HG03064 (cell line): ENCODE data around the gene FARS2.

Source experiments
- ATAC-seq: cut with Tn5 transposase; IDR thresholded peaks from one replicate; pipeline ENCODE4 v1.9.1; 2021; ENCODE audit warnings: low read depth; ENCODE audit not compliant: unreplicated experiment

FARS2 gene

DNA sequence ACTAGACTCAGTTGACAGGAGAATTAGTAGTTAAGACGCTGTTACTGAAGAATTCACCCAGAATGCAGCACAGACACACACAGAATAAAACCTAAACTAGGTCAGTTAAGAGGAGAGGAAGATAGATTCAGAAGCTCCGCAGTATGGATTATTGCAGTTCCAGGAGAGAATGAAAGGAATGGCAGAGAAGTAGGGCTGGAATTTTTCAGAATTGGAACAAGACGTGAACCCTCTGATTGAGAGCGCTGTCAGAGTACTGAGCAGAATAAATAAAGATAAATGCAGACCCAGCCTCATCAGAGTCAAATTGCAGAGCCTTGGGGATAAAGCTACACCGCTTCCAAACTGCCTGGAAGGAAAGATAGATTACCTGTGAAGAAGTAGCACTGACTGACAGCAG is 344.6 kb downstream of the FARS2 start:
- no peak for ATAC-seq

DNA sequence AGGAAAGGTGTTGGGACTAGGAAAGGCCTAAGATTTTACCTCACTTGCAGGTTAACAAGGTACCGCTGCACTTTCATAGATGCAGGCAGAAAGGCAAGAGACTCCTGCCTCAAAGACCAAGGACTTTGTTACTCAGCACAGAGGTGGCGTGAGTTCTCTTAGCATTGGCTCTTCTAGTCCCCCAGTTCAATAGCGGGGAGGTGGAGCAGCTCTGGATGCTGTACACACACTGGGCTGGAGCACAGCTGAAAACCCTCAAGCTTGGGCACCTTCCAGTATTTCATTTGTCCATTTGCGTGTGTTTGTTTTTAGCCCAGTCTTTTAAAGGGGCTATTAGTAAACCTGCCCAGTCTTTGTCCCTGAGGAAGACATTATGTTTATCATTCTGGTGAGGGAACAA is 345.2 kb downstream of the FARS2 start:
- no peak for ATAC-seq

- ATAC-seq = no peak
These were observed 349.3 kb downstream of the FARS2 start for GRCh38 chr6:5610640-5611039.

- ATAC-seq = no peak
These were observed 355.9 kb downstream of the FARS2 start for GRCh38 chr6:5617179-5617578.

DNA sequence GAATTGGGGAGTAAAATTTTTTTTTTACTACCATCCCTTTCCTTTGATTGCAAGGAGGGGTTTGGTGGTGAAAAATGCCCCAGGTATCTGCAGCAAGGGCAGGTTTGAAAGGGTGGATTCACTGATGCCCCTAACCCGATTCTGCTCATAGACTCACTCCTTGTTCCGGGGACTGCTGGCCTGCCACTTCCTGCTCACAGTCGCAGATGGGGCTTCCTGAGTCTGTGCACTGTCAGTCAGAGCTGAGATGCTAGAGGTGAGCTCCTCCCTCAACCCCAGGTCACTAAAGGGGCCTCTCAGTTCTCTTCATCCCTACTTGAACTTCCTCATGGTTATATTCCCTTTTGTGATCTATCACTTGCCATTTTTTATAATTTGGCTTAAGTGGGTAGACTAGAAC is 357.9 kb downstream of the FARS2 start:
- no peak for ATAC-seq

DNA sequence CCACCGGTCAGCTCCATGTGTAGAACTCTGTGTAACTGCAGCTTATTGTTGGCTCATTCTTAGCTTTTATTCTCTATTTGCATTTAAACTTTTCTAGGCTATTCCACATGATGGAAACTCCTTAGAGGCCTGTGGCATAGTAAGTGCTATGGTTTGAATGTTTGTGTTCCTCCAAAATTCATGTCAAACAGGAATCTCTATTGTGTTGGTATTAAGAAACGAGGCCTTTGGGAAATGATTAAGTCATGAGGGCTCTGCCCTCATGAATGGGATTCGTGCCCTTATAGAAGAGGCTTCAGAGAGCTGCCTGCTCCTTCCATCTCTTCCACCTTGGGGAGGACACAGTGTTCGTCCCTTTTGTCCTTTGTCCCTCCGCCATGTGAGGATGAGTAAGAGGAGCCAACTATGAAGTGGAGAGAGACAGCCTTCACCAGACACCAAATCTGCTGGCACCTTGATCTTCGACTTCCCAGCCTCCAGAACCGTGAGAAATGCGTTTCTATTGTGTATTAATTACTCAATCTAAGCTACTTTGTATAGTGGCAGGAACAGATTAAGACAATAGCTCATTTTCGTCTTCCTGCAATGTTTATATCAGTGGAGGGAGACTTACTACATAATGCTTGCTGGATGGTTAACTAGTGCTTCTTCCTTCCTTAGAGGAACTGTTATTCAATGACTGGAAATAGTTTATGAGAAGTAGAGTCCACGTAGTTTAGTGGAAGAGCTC is 361.1 kb downstream of the FARS2 start:
- no peak for ATAC-seq

- no peak for ATAC-seq
These were observed 362.5 kb downstream of the FARS2 start for GRCh38 chr6:5623769-5624168.

GRCh38 chr6:5624256-5624655 is 362.9 kb downstream of the FARS2 start:
- ATAC-seq = no peak

DNA sequence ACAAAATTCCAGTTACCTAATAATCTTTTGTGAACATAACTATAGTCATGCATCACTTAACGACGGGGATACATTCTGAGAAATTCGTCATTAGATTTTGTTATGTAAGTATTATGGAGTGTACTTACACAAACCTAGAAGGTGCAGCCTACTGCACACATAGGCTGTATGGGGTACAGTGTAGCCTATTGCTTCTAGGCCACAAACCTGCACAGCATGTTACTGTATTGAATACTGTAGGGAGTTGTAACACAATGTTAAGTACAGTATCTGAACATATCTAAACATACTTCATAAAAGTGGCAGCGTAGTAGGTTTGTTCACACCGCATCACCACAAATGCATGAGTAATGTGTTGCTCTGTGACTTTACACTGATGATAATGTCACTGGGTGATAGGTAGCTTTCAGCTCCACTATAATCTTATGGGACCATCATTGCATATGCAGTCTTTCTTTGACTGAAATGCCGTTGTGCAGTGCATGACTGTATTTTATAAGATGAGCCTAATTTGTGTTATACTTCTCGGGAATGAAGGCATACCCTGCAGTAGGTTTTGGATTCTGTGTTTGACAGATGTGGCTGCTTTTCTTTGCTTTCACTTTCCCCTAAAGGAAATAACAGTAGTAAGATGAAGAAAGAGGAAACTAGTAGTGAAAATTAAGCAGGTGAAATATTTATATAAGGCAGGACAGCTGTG is 365.6 kb downstream of the FARS2 start:
- peak; percentile 83 for ATAC-seq

DNA sequence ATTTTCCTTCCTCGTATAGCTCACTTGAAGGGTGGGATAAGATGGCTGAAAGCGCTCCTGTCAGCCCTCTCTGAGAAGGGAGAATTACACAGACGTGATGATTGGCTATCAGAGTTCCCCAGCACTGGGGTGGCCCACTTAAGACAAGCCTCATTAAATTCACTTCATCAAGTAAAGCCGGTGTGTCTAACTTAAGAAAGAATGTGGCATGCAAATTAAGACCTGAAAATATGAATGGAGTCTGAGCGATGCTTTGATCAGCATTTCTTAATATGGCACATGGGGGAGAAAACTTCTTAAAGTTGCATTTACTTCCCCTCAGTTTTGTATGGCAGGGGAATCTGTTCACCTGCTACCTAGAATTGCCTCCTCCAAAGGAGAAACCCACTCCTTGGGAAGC is 369.3 kb downstream of the FARS2 start:
- ATAC-seq = no peak

- ATAC-seq = no peak
These were observed 371.1 kb downstream of the FARS2 start for GRCh38 chr6:5632348-5632935.

- no peak for ATAC-seq
These were observed 373.2 kb downstream of the FARS2 start for GRCh38 chr6:5634525-5634924.

DNA sequence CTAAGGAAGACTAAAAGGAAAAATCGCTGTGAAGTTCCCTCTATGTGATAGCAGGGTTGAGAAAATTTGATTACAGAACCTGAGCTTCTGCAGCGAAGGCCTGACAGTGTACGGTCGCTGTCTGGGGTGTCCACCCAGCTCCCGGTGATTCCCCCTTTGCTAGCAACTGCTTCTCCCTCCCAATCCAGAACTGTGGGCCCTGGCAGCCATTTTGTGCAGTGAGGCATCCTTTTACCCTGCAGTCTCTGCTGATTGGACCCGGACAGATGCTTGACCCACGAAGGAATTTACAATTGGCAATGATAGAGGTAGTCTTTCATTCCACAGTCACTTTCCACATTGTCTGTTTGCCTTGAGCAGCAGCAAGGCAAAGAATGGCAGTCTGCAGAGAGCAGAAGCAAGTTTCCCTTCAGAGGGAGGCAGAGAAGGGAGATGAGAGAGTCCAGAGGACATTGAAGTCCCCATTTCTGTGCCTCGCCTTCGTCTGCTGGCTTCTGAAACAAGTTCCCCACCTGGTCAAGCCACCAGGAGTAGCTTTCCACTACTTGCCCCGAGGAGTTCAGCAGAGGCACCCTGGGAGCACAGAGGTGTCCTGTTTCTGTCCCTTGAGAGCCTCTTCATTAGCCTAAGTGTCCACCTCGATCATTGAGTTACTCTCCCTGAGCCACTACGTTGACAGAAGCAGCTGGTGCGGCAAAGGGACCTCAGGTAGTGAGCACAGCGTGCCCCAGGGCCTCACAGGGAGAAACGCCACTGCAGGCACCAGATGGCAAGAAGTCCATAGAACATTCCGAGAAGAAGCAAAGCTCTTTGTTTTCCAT is 375.1 kb downstream of the FARS2 start:
- ATAC-seq = no peak

- no peak for ATAC-seq
These were observed 376.4 kb downstream of the FARS2 start for GRCh38 chr6:5637714-5638113.

- ATAC-seq = no peak
These were observed 377.4 kb downstream of the FARS2 start for GRCh38 chr6:5638666-5639065.

- no peak for ATAC-seq
These were observed 377.9 kb downstream of the FARS2 start for GRCh38 chr6:5639193-5639592.

GRCh38 chr6:5640614-5641013 is 379.3 kb downstream of the FARS2 start:
- no peak for ATAC-seq

DNA sequence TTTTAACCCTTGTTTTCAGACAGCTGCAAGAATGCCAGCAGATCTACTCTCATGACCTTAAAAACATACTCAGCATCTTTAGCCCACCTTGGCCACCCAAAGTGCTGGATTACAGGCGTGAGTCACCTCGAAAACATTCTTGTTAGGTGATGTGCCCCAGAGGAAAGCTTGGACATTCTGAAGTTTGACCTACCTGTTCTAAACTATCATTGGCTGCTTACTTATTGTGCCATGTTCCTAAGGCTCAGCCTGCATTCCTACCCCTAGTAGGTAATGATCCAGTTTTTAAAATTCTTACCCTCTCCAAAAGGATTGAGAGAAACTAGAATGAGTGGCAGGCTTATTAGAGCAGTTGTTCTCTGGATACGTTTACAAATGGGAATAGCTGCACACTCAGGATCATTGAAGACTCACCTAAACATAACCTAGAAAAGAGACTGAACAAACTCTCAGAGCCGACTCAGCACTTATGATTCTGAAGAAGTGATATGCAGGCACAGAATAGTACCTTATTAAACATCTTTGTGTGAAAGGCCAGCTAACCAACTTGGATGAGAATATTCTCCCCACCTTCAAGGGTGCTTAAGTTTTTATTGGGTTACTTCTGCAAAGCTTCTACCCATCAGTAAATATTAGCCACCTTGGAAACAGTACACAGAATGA is 383.3 kb downstream of the FARS2 start:
- no peak for ATAC-seq

- ATAC-seq = no peak
These were observed 384.3 kb downstream of the FARS2 start for GRCh38 chr6:5645328-5646290.
